Type B pancreatic cell (in vitro differentiated cells): ENCODE results near the gene ZFYVE26. TPM values are rescaled to one million over a fixed set of nuclear protein-coding genes. Genes with fewer than 3 reads are reported as not detected.

Experiments
- DNase-seq: peaks from one replicate; pipeline ENCODE4 v3.0.0; 2021; ENCODE audit warnings: mixed read lengths; ENCODE audit not compliant: unreplicated experiment; ENCODE audit errors: extremely low spot score
- H3K27ac Mint-ChIP-seq: 2 replicates; pipeline ENCODE4 v1.8.0; 2021; ENCODE audit warnings: mild to moderate bottlenecking, mixed read lengths
- H3K27me3 Mint-ChIP-seq: 2 replicates; pipeline ENCODE4 v1.8.0; 2021; ENCODE audit warnings: mixed read lengths
- H3K36me3 Mint-ChIP-seq: 2 replicates; pipeline ENCODE4 v1.8.0; 2021; ENCODE audit warnings: mixed read lengths
- H3K4me1 Mint-ChIP-seq: one replicate; pipeline ENCODE4 v1.8.0; 2021; ENCODE audit warnings: mixed read lengths; ENCODE audit not compliant: unreplicated experiment
- H3K4me3 Mint-ChIP-seq: 2 replicates; pipeline ENCODE4 v1.8.0; 2021; ENCODE audit warnings: mild to moderate bottlenecking, mixed read lengths
- H3K9me3 Mint-ChIP-seq: 2 replicates; pipeline ENCODE4 v1.8.0; 2021; ENCODE audit warnings: mixed read lengths
- total RNA-seq: library from RNA; stranded (reverse); gene quantifications from 2 replicates; pipeline ENCODE4 v1.2.1, GENCODE V29; 2021; ENCODE audit warnings: low replicate concordance
- TF ChIP-seq, protein P1 (sequence below): fragments of 200-600 bp; sonication (generic); conservative IDR thresholded peaks from 2 replicates; pipeline ENCODE4 v1.5.0; 2021; ENCODE audit warnings: antibody characterized with exemption, mild to moderate bottlenecking

Gene ZFYVE26
- total RNA-seq, 1 donor from 2014 or later, result 36.6 TPM

DNA sequence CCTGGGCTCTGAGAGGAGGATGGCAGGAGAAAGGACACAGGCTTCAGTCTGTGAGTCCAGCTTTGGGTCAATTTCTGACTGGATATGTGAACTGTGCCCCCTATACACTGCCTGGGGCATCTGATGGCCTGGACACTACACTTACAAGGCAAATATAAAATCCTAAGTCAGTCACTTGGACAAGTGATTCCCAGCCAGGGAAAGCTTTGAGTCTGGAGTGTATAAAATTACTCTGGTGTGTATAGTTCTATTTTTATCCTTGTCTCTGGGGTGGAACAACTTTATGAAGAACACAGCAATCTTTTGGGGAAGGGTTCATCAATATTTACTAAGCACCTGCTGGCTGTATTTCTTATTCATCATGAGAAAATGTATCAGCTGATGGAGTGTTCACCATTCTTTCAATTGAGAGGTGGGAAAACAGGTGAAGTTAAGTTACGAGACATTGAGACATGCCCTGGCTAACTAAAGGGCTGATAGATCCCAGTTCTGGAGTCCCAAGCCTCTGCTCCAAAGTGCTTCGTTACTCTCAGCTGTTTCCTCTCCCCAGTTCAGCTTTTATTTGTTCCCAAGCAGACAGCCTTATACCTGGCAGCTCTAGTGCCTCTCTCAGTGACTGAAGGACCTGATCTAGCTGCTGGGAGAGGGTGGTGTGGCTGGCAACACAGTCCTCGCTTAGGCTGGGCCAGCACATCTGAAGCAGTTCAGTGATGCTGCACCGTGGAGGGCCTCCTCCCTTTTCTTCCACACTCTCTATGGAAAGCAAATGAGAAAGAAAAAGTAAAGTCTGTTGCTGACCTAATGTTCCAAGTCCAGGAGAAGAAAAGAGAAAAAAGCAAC is 30.9 kb downstream of the ZFYVE26 start:
- no peaks in the 10 kb centered on the region for H3K4me1 Mint-ChIP-seq
- H3K27ac Mint-ChIP-seq, result no peak overlapping the region
- DNase-seq, result no peak
- no peaks in the 10 kb centered on the region for H3K9me3 Mint-ChIP-seq
- TF ChIP-seq, protein P1, sequence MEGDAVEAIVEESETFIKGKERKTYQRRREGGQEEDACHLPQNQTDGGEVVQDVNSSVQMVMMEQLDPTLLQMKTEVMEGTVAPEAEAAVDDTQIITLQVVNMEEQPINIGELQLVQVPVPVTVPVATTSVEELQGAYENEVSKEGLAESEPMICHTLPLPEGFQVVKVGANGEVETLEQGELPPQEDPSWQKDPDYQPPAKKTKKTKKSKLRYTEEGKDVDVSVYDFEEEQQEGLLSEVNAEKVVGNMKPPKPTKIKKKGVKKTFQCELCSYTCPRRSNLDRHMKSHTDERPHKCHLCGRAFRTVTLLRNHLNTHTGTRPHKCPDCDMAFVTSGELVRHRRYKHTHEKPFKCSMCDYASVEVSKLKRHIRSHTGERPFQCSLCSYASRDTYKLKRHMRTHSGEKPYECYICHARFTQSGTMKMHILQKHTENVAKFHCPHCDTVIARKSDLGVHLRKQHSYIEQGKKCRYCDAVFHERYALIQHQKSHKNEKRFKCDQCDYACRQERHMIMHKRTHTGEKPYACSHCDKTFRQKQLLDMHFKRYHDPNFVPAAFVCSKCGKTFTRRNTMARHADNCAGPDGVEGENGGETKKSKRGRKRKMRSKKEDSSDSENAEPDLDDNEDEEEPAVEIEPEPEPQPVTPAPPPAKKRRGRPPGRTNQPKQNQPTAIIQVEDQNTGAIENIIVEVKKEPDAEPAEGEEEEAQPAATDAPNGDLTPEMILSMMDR, result no peak
- H3K27me3 Mint-ChIP-seq, result no peaks in the 10 kb centered on the region
- peaks cover 37% of the 10 kb centered on the region for H3K36me3 Mint-ChIP-seq
- no peak overlapping the region for H3K4me3 Mint-ChIP-seq

DNA sequence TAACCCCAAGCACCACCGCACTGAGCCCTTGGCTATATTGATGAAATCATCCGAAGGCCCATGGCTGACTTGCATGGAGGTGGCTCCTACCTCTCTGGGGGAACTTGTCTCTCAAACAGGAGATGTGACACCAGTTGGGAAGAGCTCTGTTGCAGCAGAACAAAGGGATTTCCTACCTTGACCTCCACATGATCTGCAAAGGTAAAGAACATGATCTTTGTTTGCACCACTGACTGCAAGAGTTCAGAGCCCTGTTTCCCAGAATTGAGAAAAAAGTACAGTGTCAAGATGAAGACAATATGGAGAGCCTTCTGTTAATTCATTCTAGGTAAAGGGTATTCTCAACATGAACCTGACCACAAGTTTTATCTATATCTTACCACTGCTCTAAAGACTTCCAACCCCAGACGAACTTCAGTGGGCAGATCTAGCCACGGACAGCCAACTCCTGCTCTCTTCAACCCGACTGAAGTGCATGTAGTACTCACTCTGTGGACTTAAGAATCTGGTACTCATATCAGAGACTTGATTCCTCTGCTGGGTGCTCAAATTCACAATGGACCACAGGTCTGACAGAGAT is 32.1 kb downstream of the ZFYVE26 start:
- no peaks in the 10 kb centered on the region for H3K27me3 Mint-ChIP-seq
- H3K27ac Mint-ChIP-seq, result no peak overlapping the region
- H3K9me3 Mint-ChIP-seq, result no peaks in the 10 kb centered on the region
- DNase-seq, result no peak
- H3K4me3 Mint-ChIP-seq, result no peak overlapping the region
- TF ChIP-seq, protein P1, result no peak
- peaks cover 36% of the 10 kb centered on the region for H3K36me3 Mint-ChIP-seq
- H3K4me1 Mint-ChIP-seq, result no peaks in the 10 kb centered on the region

GRCh38 chr14:67782090-67782489 is 34.3 kb downstream of the ZFYVE26 start:
- Mint-ChIP-seq H3K27me3 (no peaks in the 10 kb centered on the region), H3K36me3 (peaks cover 29% of the 10 kb centered on the region), H3K4me1 (no peaks in the 10 kb centered on the region), H3K9me3 (no peaks in the 10 kb centered on the region), H3K27ac (no peak overlapping the region), H3K4me3 (no peak overlapping the region)
- TF ChIP-seq, protein P1, result no peak
- DNase-seq, result no peak

DNA sequence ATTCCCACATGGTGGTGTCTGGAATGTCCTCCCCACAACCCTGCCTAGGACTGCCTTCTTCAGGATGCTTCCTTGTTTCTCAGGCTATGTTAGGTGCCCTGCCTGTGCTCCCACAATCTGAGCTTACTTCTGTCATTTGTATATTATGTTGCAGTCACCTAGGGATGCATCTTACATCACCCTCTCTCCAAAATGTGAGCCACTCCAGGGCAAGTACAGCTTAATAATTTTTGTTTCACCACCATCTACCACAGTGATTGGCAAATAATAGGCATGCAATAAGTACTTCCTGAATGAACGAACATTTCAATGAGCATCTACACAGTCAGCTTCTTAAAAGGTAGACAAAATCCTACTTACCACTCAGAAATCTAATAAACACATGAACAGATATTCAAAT is 37.6 kb downstream of the ZFYVE26 start:
- no peak for DNase-seq

GRCh38 chr14:67776653-67777322 is 39.6 kb downstream of the ZFYVE26 start:
- DNase-seq, result no peak
- H3K4me1 Mint-ChIP-seq, result no peaks in the 10 kb centered on the region
- no peaks in the 10 kb centered on the region for H3K9me3 Mint-ChIP-seq
- peaks cover 25% of the 10 kb centered on the region for H3K36me3 Mint-ChIP-seq
- TF ChIP-seq, protein P1, result no peak
- H3K27me3 Mint-ChIP-seq, result no peaks in the 10 kb centered on the region
- H3K27ac Mint-ChIP-seq, result no peak overlapping the region
- H3K4me3 Mint-ChIP-seq, result no peak overlapping the region

More for the DNA sequence above, 37.6 kb downstream of the ZFYVE26 start:
- Mint-ChIP-seq H3K27ac (no peak overlapping the region), H3K4me3 (no peak overlapping the region), H3K9me3 (no peaks in the 10 kb centered on the region), H3K27me3 (no peaks in the 10 kb centered on the region), H3K4me1 (no peaks in the 10 kb centered on the region), H3K36me3 (peaks cover 27% of the 10 kb centered on the region)
- TF ChIP-seq, protein P1, result no peak
